Stimulated activated CD8-positive, alpha-beta memory T cell treated with anti-CD3 and anti-CD28 coated beads, Interleukin-7, amount 100 ng/mL, for 24 hours (primary cell): Measurements from ENCODE around the gene TMEM184B.
"Not testable (repeated sequence)": the region's sequence is repeated elsewhere in the genome, so short reads cannot be mapped to it uniquely, and the experiment has no call there.

Source experiments
- DNase-seq: peaks from one replicate; pipeline ENCODE4 v3.0.0-alpha.2; 2020; ENCODE audit warnings: low read depth

TMEM184B gene

DNA sequence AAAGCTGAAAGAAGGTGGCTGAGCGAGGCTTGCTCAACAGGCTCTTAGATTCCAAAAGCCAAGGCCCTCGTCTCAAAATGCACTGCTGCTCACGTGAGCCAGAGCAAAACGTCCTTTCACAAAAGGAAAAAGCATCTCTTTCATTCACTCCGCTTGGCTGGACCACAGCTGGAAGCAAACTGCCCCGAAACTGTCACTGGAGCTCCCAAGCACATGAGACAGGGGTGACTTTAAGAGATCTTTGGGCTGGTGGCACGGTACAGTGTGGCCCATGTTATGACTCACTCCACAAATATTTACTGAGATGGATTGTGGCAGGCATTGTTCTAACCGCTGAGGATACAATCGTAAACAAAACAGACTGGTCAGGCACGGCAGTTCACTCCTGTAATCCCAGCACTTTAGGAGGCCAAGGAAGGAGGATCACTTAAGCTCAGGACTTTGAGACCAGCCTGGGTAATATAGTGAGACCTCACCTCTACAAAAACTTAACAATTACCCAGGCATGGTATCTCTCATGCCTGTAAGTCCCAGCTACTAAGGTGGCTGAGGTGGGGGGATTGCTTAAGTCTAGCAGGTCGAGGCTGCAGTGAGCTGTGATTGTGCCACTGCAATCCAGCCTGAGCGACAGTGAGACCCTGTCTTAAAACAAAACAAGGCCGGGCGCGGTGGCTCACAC lies 94.7 kb downstream of the TMEM184B start:
- no peak for DNase-seq

DNA sequence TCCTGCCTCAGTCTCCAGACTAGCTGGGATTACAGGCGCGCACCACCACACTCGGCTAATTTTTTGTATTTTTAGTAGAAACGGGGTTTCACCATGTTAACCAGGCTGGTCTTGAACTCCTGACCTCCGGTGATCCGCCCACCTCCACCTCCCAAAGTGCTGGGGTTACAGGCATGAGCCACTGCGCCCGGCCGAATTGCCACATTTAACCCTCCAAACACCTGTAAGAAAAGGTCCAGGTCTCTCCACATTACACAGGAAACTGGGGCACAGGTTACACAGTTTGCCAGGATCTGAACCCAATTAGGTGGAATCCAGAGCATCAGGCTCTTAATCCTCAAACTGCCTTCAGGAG lies 95.3 kb downstream of the TMEM184B start:
- DNase-seq = not testable (repeated sequence)

DNA sequence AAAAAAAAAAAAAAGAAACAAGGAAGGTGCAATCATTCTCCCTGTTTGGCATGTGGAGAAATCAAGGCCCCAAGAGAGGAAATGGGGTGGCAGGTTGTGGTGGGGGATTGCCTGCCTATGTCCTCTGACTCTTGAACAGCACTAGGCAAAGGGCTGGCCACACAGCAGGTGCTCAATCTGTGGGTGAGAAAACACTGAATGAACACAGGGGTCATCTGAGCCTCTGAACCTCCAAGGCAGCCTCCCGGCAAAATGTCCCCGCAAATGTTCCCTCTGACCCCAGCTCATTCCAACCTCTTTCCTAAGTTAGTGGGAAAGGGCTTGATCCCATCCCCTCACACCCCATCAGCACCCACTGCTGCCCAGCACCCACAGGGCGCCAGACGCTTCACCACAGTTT lies 95.8 kb downstream of the TMEM184B start:
- no peak for DNase-seq

DNA sequence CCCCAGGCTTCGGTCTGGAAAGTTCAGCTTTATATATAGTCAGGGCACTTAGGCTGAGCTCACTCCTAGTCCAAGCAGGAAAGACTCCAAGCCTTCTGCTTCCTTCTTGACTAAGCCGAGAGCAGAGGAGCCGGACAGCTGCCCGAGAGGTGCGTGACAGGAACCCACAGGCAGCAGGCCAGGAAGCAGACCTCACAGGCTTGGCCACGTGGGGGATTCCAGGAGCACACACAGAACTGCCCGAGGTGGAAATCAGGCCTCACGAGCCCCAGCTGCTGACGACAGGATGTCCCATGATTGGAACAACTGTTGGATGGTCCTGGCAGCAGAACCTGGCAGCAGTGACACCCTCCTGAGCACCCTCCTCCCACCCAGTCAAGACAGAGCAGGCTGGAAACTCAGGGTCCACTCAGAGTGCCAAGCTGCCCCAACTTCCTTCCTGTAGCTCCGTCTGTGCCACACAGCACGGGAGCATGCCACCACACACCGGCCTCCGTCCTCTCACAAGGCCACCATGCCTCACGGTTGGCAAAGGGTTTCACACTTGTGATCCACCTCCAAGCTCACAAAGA lies 96.6 kb downstream of the TMEM184B start:
- no peak for DNase-seq

DNA sequence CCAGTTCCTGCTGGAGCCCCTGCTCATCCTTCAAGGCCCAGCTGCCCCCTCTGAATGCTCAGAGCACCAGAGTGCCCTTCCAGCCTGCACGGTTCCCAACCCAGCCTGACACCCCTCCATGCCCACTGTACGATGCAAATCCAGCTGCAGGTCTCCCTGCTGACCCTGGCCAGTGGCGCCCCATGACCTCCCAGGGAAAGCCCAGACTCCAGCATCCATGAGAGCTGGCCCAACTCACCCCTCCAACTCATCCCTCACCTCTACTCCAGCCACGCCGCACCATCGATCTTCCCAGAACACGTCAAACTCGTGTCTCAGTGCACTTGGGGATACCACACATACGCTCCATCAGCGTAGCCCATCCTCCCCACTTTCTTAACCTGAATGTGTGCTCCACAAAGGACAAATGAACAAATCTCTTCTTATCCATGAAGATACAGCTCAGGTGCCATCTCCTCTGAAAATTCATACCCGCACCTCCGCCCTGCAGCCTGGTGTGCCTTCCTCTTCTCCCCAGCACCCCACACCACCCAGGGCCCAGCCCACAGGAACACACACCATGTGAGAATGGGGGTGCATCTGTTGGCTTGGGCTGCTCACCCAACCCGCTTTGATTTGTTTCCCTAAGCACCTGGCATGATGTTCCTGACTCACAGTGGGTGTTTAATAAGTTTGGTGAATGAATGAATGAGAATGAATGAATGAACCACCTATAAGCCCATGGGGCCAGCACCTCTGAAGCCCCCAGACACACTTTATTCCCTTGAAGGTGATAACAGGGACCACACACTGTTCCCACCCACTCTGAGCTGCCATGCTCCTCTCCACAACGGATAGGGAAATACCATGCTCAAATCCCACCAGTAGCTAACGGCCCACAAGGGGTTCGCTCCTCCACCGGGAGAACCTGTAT lies 97.3 kb downstream of the TMEM184B start:
- DNase-seq = no peak

DNA sequence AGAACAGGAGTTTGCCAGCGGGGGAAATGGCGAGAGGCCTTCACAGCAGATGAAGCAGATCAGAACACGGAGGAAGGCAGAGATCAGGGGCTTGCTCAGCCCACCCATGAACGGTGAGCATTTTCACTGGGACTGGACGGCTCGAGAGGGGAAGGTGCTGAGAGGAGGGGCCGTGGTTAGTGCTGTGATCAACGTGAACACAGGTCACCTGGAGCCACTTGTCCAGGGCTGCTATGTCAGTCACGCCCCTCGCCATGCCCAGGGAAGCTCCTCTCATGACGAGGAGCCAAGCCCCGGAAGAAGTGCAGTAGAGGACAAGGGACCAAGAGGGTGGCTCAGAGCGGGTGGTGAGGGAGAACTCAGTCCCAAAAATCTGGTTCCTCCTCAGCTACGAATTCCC lies 98.2 kb downstream of the TMEM184B start:
- no peak for DNase-seq

DNA sequence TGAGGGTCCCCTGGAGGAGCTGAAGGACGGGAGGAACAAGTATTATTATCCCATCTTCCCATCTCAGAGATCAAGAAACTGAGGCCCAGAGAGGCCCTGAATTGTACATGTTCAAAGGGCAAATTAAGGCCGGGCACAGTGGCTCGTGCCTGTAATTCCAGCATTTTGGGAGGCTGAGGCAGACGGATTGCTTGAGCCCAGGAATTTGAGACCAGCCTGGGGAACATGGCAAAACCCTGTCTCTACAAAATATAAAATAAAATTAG lies 99.2 kb downstream of the TMEM184B start:
- no peak for DNase-seq

DNA sequence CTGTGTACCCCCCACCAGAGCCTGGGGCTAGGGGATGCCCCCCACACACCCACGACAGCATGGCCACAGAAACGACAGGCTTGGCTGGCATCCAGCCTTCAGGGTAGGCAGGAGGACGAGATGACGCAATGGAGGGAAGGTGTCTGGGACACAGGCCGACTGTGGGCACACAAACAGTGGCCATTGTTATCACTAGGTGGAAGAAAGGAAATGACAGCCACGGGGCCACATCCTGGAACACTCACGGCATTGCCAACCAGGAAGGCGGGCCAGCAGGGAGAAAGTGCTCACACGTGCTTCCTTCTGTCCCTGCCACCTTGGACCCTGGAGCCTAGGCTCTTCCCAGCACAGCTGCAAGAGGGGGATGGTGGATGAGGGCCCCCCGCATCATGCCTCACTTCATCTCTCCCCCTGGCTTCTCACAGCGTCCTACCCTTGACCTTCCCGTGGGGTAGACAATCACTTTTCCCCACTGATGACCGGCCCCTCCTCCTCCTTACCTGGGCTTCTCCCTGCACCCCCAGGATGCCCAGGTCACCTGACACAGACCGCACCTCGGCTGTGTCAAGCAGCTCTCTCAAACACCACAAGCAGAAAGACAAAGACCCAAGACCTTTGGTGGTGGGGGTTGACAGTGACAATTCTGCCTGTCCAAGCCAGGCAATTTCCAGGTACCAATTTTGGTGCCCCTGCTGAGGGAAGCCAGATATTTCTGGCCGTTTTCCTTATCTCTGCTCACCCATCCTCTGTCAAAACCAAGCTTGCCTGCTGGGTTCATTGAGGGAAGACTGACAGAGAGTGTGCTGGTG lies 99.8 kb downstream of the TMEM184B start:
- no peak for DNase-seq

DNA sequence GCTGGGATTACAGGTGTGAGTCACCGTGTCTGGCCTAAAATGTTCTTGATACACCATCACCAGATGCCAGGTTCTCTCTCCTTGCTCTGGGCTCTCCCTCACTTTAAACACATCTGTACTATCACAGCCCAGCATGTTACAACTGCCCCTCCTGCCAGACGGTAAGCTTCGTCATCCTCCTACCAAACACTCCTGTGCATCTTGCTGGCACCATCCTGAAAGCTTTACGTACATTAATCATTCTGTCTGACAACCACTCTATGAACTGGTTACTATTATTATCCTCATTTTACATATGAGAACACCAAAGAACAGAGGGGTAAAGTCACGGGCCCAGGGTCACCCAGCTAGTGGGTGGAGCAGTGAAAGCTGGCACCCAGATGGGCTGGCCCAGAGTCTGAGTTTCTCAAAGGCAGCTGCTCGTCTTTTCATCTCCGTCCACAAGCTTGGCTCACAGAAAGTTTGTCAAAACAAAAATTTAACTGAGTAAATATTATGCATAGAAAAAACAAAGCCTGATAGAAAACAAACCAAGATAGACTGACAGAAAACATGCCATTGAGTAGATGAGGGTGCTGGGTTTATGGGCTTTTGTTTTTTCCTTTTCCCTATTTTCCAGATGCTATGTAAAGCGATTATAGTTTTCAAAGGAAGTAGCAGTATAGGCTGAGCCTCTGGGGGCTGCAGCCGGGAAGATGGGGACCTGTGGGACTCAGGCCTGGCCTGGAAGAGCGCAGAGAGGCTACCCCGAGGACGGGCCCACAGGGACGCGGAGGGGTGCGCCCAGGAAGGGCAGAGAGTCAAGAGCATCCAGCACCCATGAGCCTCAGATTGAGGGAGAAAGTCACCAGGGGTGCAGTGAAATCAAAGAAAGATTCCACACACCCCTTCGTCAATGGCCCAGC lies 100.6 kb downstream of the TMEM184B start:
- DNase-seq = no peak

DNA sequence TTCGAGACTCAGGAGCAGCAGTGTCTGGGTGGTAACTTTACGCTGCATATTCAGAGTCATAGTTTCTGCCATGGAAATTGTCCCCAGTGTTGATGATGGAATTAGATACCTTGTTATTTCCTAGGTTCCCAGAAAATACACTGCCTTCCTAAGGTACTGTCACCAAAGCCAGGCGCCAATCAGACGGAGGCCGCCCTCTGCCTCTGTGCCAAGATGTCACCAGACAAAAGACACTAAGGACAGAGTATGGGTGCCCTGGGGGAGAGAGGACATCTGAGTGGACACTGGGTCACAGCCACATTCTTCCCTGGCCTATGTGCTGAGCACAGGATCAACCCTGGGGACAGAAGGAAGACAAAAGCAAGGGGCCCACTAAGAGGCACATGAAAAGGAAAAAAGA lies 102.3 kb downstream of the TMEM184B start:
- no peak for DNase-seq
